Keratinocyte (primary cell): ENCODE measurements around the gene ACP2. TPM values are rescaled to one million over a fixed set of nuclear protein-coding genes. Genes with fewer than 3 reads are reported as not detected.
A peak's percentile ranks its signal among the peaks of the same experiment; 100 is the strongest.

Experiments used
- DNase-seq: peaks from one replicate; pipeline ENCODE4 v3.0.0-alpha.2; 2011; ENCODE audit warnings: low read depth, missing footprints, low spot score
- FAIRE-seq: peaks from 2 replicates; lab custom pipeline; 2011; peaks lifted over from hg19 to GRCh38; lab: Jason Lieb, UNC
- H2AFZ ChIP-seq: 2 replicates; pipeline ENCODE4 v1.6.0; 2012; ENCODE audit warnings: low read length, control low read depth, inconsistent platforms; ENCODE audit not compliant: control insufficient read depth
- H3K27ac ChIP-seq: 2 replicates; pipeline ENCODE4 v1.5.1; 2011; ENCODE audit warnings: low read length; ENCODE audit not compliant: control insufficient read depth, insufficient read depth
- H3K27me3 ChIP-seq: 3 replicates; pipeline ENCODE4 v1.6.0; 2011; ENCODE audit warnings: low read length; ENCODE audit not compliant: control insufficient read depth, insufficient read depth; ENCODE audit errors: extremely low read depth
- H3K36me3 ChIP-seq, 2 experiments: 2 replicates in 1 of 2; 3 replicates in 1 of 2; pipeline ENCODE4 v1.5.1; 2011; ENCODE audit warnings: low read length in 2 of 2, mild to moderate bottlenecking in 1 of 2; ENCODE audit not compliant: control insufficient read depth in 2 of 2, insufficient read depth in 2 of 2; ENCODE audit errors: extremely low read depth in 1 of 2
- H3K4me1 ChIP-seq: 3 replicates; pipeline ENCODE4 v1.5.1; 2011; ENCODE audit warnings: low read length; ENCODE audit not compliant: control insufficient read depth, insufficient read depth; ENCODE audit errors: extremely low read depth
- H3K4me2 ChIP-seq: 3 replicates; pipeline ENCODE4 v1.6.0; 2011; ENCODE audit warnings: low read depth, low read length; ENCODE audit not compliant: control insufficient read depth, insufficient read depth; ENCODE audit errors: extremely low read depth
- H3K4me3 ChIP-seq, 3 experiments: fragments of 200-600 bp in 1 of 3; sonication (generic) in 1 of 3; 2 replicates in 2 of 3; 3 replicates in 1 of 3; pipeline ENCODE4 v1.5.1; 2011 to 2016; ENCODE audit warnings: low read length in 3 of 3, mild to moderate bottlenecking in 3 of 3, control low read depth in 2 of 3, inconsistent platforms in 1 of 3, low read depth in 1 of 3, mixed read lengths in 1 of 3, mixed run types in 1 of 3, moderate library complexity in 1 of 3; ENCODE audit not compliant: control insufficient read depth in 2 of 3, insufficient read depth in 2 of 3; ENCODE audit errors: extremely low read depth in 1 of 3
- H3K79me2 ChIP-seq: 2 replicates; pipeline ENCODE4 v1.6.0; 2012; ENCODE audit warnings: low read length; ENCODE audit not compliant: control insufficient read depth, insufficient read depth
- H3K9ac ChIP-seq: 3 replicates; pipeline ENCODE4 v1.6.0; 2011; ENCODE audit warnings: low read length; ENCODE audit not compliant: control insufficient read depth, insufficient read depth; ENCODE audit errors: extremely low read depth
- H3K9me1 ChIP-seq: 3 replicates; pipeline ENCODE4 v1.6.0; 2011; ENCODE audit warnings: low read length; ENCODE audit not compliant: control insufficient read depth, insufficient read depth; ENCODE audit errors: extremely low read depth
- H3K9me3 ChIP-seq: 2 replicates; pipeline ENCODE4 v1.5.1; 2012; ENCODE audit warnings: low read depth, low read length; ENCODE audit not compliant: control insufficient read depth
- H4K20me1 ChIP-seq: 3 replicates; pipeline ENCODE4 v1.6.0; 2011; ENCODE audit warnings: low read length; ENCODE audit not compliant: control insufficient read depth, insufficient read depth; ENCODE audit errors: extremely low read depth
- EZH2 ChIP-seq: IDR thresholded peaks from one replicate; pipeline ENCODE4 v1.6.1; 2012; ENCODE audit warnings: inconsistent platforms, mild to moderate bottlenecking, low read length, moderate library complexity
- dilution Hi-C: fragments of 300-500 bp; cut with MboI; formaldehyde crosslinking; loops from one replicate; pipeline ENCODE4 v1.7.0; 2020; ENCODE audit warnings: low sequenced_read_pairs; ENCODE audit not compliant: extremely low pct_ligation_motif_present
- polyA plus RNA-seq, 5 experiments: library from polyadenylated mRNA; depleted of rRNA in 3 of 5; stranded (reverse) in 3 of 5; stranded (forward) in 1 of 5; unstranded in 1 of 5; fragments of >200 nt; gene quantifications; 1 replicate in 1 of 5; 2 replicates in 3 of 5; 3 replicates in 1 of 5; pipeline versions ENCODE4 v1.2.1 to v1.2.3, GENCODE V29; 2011 to 2012; ENCODE audit warnings: missing spikeins in 2 of 5, low read depth in 1 of 5, low replicate concordance in 1 of 5
- TF ChIP-seq, protein P1 (sequence below), 3 experiments: IDR thresholded peaks in 1 of 3; conservative IDR thresholded peaks in 1 of 3; optimal IDR thresholded peaks in 1 of 3; 2 replicates in 2 of 3; 3 replicates in 1 of 3; pipeline versions ENCODE3 to v1.5.1; 2011; ENCODE audit warnings: low read length in 3 of 3, mild to moderate bottlenecking in 3 of 3, moderate library complexity in 2 of 3, control low read depth in 1 of 3, inconsistent platforms in 1 of 3; ENCODE audit not compliant: insufficient read depth in 2 of 3; ENCODE audit errors: extremely low read depth in 1 of 3

ACP2 gene
- polyA plus RNA-seq, 1 donor (not counting 4 experiments of a cell fraction or from before 2014, with no cell fraction given), result 11.5 TPM

- no peak overlapping the region for H3K4me3 ChIP-seq
- H3K9me1 ChIP-seq, result no peaks in the 10 kb centered on the region
- FAIRE-seq (no peak), DNase-seq (no peak)
- H3K4me1 ChIP-seq, result peaks cover 12% of the 10 kb centered on the region
- H3K4me2 ChIP-seq, result peak overlapping the region; percentile 88
- no peaks in the 10 kb centered on the region for H3K9me3 ChIP-seq
- H3K27ac ChIP-seq, result no peak overlapping the region
- peaks cover 8 to 20% of the 10 kb centered on the region in 2 experiments for H3K36me3 ChIP-seq
- H2AFZ ChIP-seq, result no peak overlapping the region
- no peaks in the 10 kb centered on the region for H4K20me1 ChIP-seq
- TF ChIP-seq, protein P1, sequence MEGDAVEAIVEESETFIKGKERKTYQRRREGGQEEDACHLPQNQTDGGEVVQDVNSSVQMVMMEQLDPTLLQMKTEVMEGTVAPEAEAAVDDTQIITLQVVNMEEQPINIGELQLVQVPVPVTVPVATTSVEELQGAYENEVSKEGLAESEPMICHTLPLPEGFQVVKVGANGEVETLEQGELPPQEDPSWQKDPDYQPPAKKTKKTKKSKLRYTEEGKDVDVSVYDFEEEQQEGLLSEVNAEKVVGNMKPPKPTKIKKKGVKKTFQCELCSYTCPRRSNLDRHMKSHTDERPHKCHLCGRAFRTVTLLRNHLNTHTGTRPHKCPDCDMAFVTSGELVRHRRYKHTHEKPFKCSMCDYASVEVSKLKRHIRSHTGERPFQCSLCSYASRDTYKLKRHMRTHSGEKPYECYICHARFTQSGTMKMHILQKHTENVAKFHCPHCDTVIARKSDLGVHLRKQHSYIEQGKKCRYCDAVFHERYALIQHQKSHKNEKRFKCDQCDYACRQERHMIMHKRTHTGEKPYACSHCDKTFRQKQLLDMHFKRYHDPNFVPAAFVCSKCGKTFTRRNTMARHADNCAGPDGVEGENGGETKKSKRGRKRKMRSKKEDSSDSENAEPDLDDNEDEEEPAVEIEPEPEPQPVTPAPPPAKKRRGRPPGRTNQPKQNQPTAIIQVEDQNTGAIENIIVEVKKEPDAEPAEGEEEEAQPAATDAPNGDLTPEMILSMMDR (optimal IDR thresholded peaks at IDR 0.05 in 1 of 3, IDR thresholded peaks at IDR 0.05 in 1 of 3, conservative IDR thresholded peaks at IDR 0.05 in 1 of 3; ENCODE audit: extremely low read depth in 1 of 3, insufficient read depth in 2 of 3, low read length in 3 of 3), result no peak
- no peak for TF ChIP-seq EZH2
- dilution Hi-C loops, result no loop called here
- H3K9ac ChIP-seq, result no peak overlapping the region
- H3K27me3 ChIP-seq, result no peaks in the 10 kb centered on the region
- peaks cover 16% of the 10 kb centered on the region for H3K79me2 ChIP-seq
These were observed 1.1 kb downstream of the ACP2 start for GRCh38 chr11:47247502-47247901.

- Histone ChIP-seq H2AFZ (no peak overlapping the region), H3K27me3 (no peaks in the 10 kb centered on the region), H3K79me2 (peaks cover 16% of the 10 kb centered on the region), H3K36me3 (peaks cover 19 to 25% of the 10 kb centered on the region in 2 experiments), H3K9me1 (no peaks in the 10 kb centered on the region), H3K9me3 (no peaks in the 10 kb centered on the region), H3K27ac (no peak overlapping the region), H3K4me3 (no peak overlapping the region), H3K9ac (no peak overlapping the region), H3K4me2 (no peak overlapping the region), H4K20me1 (no peaks in the 10 kb centered on the region), H3K4me1 (peaks cover 12% of the 10 kb centered on the region)
- DNase-seq (no peak), FAIRE-seq (no peak)
- TF ChIP-seq, protein P1 (optimal IDR thresholded peaks at IDR 0.05 in 1 of 3, IDR thresholded peaks at IDR 0.05 in 1 of 3, conservative IDR thresholded peaks at IDR 0.05 in 1 of 3; ENCODE audit: extremely low read depth in 1 of 3, insufficient read depth in 2 of 3, low read length in 3 of 3), result no peak
- no peak for TF ChIP-seq EZH2
- dilution Hi-C loops, result no loop called here
These were observed 2.8 kb downstream of the ACP2 start for GRCh38 chr11:47245611-47246357.
